Mesenteric fat pad (tissue), 1 donor: ENCODE results near the gene ZFYVE28. TPM values are rescaled to one million over a fixed set of nuclear protein-coding genes. Genes with fewer than 3 reads are reported as not detected.

Source experiments
- DNase-seq: peaks from one replicate; pipeline ENCODE4 v3.0.0-alpha.2; 2020; ENCODE audit warnings: low spot score
- total RNA-seq: library from RNA; stranded (reverse); fragmentation: NEBNext Ultra II Directional; extraction: Animal tissue kit (Norgen Biotek cat#: 25700); gene quantifications from one replicate; pipeline ENCODE4 v1.2.1, GENCODE V29; 2021
- donor health status: DM: yes; HTN: yes; CAD: no.

The ZFYVE28 gene
- total RNA-seq, 1 donor from 2014 or later: 12.9 TPM

GRCh38 chr4:2306773-2307410 is 111.6 kb downstream of the ZFYVE28 start:
- DNase-seq: no peak

- DNase-seq: peak; percentile 85
Observed at GRCh38 chr4:2305766-2306501, 112.5 kb downstream of the ZFYVE28 start.

GRCh38 chr4:2304877-2305561 is 113.4 kb downstream of the ZFYVE28 start:
- DNase-seq: peak; percentile 85

GRCh38 chr4:2304321-2304876 is 114.0 kb downstream of the ZFYVE28 start:
- DNase-seq: no peak

- peak; percentile 82 for DNase-seq
Observed at GRCh38 chr4:2303686-2304320, 114.6 kb downstream of the ZFYVE28 start.

GRCh38 chr4:2303121-2303685 is 115.2 kb downstream of the ZFYVE28 start:
- DNase-seq: peak; percentile 67

- DNase-seq: peak; percentile 59
Observed at GRCh38 chr4:2302387-2303119, 115.9 kb downstream of the ZFYVE28 start.

GRCh38 chr4:2301806-2302205 is 116.6 kb downstream of the ZFYVE28 start:
- DNase-seq: peak; percentile 68

- DNase-seq: peak; percentile 51
Observed at GRCh38 chr4:2301225-2301642, 117.2 kb downstream of the ZFYVE28 start.

- DNase-seq: peak; percentile 87
Observed at GRCh38 chr4:2300431-2301224, 117.8 kb downstream of the ZFYVE28 start.

GRCh38 chr4:2299794-2300193 is 118.7 kb downstream of the ZFYVE28 start:
- no peak for DNase-seq

- peak; percentile 81 for DNase-seq
Observed at GRCh38 chr4:2298532-2298991, 119.9 kb downstream of the ZFYVE28 start.

GRCh38 chr4:2297606-2298531 is 120.6 kb downstream of the ZFYVE28 start:
- no peak for DNase-seq

GRCh38 chr4:2296631-2297601 is 121.5 kb downstream of the ZFYVE28 start:
- no peak for DNase-seq

GRCh38 chr4:2295900-2296442 is 122.5 kb downstream of the ZFYVE28 start:
- no peak for DNase-seq

- DNase-seq: no peak
Observed at GRCh38 chr4:2295500-2295899, 122.9 kb downstream of the ZFYVE28 start.

- DNase-seq: peak; percentile 55
Observed at GRCh38 chr4:2292646-2293108, 125.8 kb downstream of the ZFYVE28 start.
